ENCODE measurements around the gene GLCE.
A peak's percentile ranks its signal among the peaks of the same experiment; 100 is the strongest.

GLCE gene

DNA sequence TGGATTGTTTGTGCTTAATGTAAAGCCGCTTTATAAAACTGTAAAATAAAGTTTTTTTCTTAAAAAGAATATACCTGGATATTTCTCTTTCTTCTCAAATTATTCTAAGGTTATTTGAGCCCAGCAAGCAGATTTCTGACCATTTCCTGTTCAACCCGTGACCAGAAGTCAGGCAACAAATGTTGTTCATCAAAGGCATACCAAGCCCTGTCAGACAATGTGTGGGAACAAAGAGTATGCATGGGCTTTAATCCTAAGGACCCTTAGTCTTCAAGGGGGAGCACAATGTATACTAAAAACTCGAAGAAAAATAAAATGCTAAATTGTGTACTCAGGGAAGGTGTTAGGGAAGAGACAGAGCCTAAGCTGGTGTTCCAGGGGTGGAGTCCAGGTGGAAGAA is 111.7 kb downstream of the GLCE start:
- TF ChIP-seq, protein P1, sequence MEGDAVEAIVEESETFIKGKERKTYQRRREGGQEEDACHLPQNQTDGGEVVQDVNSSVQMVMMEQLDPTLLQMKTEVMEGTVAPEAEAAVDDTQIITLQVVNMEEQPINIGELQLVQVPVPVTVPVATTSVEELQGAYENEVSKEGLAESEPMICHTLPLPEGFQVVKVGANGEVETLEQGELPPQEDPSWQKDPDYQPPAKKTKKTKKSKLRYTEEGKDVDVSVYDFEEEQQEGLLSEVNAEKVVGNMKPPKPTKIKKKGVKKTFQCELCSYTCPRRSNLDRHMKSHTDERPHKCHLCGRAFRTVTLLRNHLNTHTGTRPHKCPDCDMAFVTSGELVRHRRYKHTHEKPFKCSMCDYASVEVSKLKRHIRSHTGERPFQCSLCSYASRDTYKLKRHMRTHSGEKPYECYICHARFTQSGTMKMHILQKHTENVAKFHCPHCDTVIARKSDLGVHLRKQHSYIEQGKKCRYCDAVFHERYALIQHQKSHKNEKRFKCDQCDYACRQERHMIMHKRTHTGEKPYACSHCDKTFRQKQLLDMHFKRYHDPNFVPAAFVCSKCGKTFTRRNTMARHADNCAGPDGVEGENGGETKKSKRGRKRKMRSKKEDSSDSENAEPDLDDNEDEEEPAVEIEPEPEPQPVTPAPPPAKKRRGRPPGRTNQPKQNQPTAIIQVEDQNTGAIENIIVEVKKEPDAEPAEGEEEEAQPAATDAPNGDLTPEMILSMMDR (IDR thresholded peaks at IDR 0.05; ENCODE audit: low read depth, low read length): no peak
- H3K4me3 ChIP-seq (replicated peaks in 1 of 2; ENCODE audit: low read depth in 2 of 2, low read length in 2 of 2): no peak overlapping the region
- DNase-seq (ENCODE audit: low read depth in 2 of 2): peak in 1 of 2 donors; percentile 37

DNA sequence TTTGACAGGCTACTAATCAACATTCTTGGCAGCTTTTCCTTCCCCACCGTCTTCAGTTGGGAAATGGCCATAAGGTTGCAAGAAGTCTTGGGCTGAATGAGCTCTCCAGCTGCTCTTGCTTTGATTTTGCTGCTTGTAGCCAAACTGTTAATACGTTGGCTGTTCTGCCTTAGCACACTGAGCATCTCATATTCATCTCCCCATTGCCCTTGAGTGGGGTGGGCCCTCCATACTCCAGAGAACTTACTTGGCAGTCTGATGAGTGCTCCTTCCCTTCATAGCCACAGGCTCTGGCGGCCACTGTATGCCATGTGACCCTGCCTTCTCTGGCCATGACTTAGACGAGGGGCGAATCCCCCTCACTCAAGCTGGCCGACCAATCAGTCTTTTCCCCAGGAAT is 112.5 kb downstream of the GLCE start:
- no peak overlapping the region for H3K4me3 ChIP-seq (replicated peaks in 1 of 2; ENCODE audit: low read depth in 2 of 2, low read length in 2 of 2)
- TF ChIP-seq, protein P1 (IDR thresholded peaks at IDR 0.05; ENCODE audit: low read depth, low read length): no peak
- DNase-seq (ENCODE audit: low read depth in 2 of 2): no peak

DNA sequence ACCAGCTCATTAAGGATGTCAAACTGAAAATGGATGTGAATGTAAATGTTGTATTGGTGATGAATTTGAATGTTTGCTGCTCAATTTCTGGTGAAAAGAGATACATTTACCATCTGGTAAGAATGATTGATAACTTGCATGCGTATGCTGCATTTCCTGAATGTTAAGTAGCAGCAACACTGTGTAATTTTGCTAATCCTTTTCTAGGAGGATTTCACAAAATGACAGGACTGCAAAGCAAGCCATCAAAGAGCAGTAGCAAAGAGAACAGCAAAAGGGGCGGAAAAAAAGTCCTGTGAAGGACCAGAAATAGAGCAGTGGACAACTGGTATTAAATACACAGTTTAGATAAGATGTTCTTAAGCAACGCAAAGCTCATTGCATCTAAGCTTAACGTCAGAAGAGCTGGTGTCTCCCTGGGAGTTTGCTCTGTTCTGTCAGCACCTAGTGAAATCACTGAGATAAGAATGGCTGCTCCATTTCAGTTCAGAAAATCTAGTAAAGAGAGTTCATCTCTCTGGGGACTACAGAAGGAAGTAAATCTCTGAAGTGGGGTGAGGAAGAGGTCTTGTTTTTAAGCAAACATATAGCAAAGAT is 114.7 kb downstream of the GLCE start:
- no peak overlapping the region for H3K4me3 ChIP-seq (replicated peaks in 1 of 2; ENCODE audit: low read depth in 2 of 2, low read length in 2 of 2)
- TF ChIP-seq, protein P1 (IDR thresholded peaks at IDR 0.05; ENCODE audit: low read depth, low read length): no peak
- peak in 1 of 2 donors; percentile 87 for DNase-seq (ENCODE audit: low read depth in 2 of 2)

DNA sequence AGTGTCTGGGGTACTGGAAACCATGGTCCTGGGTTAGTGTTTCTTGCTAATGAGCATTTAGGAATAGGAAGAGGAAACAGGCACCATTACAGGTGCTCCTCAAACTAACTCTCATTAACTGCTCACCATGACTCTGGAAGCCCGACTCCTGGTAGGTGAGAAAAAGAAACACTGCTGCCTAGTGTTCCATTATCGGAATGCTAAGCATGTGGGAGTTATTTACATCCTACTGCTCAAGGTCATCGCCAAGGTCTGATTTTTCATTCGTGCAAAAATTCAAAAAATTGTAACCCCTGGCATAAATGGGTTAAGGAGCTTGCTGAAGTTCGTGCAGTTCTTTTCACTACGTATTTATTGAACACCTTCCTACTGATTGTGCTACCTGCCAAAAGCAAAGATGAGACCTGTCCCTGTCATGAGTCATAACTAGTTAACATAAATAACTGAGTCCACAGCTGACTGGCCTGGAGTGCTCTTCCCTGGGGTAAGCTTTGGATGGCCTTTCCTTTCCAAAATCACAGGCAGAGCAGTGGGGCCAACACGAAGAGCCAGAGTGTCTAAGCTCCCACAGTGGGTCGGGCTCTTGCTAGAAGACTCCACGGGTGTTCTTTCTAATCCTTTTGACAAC is 115.6 kb downstream of the GLCE start:
- H3K4me3 ChIP-seq (replicated peaks in 1 of 2; ENCODE audit: low read depth in 2 of 2, low read length in 2 of 2): no peak overlapping the region
- DNase-seq (ENCODE audit: low read depth in 2 of 2): no peak
- TF ChIP-seq, protein P1 (IDR thresholded peaks at IDR 0.05; ENCODE audit: low read depth, low read length): no peak

DNA sequence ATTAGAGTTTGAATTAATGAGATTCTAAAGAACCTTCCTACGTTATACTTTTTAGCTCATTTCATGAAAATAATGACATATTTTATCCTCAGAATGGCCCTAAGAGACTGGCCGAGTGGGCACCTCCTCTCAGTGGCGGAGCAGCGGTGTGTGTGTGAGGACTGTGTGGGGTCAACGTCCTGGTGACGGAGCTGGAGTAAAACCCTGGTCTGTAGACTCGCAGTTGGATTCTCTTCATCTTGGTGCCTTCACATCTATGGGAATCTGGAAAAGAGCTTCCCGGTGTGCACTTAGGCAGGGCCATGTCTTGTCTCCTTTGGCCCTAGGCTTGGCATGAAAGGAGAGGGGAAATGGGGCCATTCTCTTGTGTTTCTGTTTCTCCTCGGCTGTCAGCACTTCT is 116.9 kb downstream of the GLCE start:
- no peak overlapping the region for H3K4me3 ChIP-seq (replicated peaks in 1 of 2; ENCODE audit: low read depth in 2 of 2, low read length in 2 of 2)
- DNase-seq (ENCODE audit: low read depth in 2 of 2): no peak
- TF ChIP-seq, protein P1 (IDR thresholded peaks at IDR 0.05; ENCODE audit: low read depth, low read length): no peak

DNA sequence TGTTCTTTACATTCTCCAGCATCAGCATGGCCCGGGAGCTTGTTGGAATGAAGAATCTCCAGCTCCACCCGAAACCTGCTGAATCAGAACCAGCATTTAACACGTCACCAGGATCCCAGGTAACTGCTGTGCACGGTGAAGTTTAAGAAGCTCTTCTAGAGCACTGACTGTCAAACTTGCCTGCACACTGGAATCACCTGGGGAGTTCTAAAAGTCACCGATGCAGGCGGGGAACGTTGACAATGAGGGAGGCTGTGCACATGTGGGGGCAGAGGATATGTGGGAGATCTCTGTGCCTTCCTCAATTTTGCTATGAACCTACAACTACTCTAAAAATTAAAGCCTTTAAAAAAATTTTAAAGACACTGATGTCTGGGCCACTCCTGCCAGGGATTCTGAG is 119.2 kb downstream of the GLCE start:
- no peak overlapping the region for H3K4me3 ChIP-seq (replicated peaks in 1 of 2; ENCODE audit: low read depth in 2 of 2, low read length in 2 of 2)
- DNase-seq (ENCODE audit: low read depth in 2 of 2): no peak
- TF ChIP-seq, protein P1 (IDR thresholded peaks at IDR 0.05; ENCODE audit: low read depth, low read length): no peak
